ENCODE data around the gene IL10RA. TPM values are rescaled to one million over a fixed set of nuclear protein-coding genes. Genes with fewer than 3 reads are reported as not detected.
"Not testable (repeated sequence)": the region's sequence is repeated elsewhere in the genome, so short reads cannot be mapped to it uniquely, and the experiment has no call there.

IL10RA gene
- total RNA-seq, 1 donor from 2014 or later: not detected

DNA sequence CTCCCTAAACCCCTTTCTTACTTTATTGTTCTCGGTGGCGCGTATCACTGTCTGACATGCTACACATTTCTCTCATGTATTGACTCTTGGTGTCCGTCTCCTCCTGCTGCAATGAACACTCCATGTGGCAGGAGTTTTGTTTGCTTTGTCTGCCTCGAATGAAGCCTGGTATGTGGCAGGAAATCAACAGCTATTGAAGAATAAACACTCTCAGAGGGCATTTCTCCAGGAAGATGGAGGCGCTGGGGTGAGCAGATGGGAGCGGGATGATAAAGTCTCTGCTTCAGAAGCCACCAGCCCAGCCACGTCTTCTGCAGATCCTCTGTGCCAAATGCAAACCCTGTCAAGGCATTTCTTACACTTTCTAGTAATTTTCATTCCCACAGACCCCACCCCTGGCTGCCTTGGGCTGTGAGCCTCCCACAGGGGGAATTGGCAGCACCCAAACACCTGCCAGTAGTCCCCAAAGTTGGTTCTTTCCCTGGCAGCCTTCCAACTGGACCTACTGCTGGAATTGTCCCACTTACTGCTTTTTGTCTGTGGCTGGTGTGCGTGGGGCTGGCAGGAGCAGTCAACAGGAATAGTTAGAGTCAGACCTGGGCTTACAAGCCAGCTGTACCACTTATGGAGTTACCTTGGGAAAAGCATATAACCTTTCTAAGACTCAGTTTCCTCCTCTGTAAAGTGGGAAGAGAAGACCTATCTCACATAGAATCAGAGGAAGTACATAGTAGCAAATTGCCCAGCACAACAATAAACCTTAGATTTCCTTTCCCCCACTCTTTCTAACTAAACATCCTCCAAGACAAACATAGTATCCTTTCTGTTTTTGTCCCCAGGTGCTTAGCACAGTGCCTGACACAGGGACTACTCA, 13.3 kb upstream of the IL10RA start:
- peaks cover 2% of the 10 kb centered on the region for H3K4me1 Mint-ChIP-seq (ENCODE audit: unreplicated experiment)
- H3K4me3 Mint-ChIP-seq (ENCODE audit: unreplicated experiment): no peak overlapping the region
- no peaks in the 10 kb centered on the region for H3K9me3 Mint-ChIP-seq (ENCODE audit: unreplicated experiment)
- no peak overlapping the region for H3K27ac Mint-ChIP-seq (ENCODE audit: unreplicated experiment)
- TF ChIP-seq, protein P1, sequence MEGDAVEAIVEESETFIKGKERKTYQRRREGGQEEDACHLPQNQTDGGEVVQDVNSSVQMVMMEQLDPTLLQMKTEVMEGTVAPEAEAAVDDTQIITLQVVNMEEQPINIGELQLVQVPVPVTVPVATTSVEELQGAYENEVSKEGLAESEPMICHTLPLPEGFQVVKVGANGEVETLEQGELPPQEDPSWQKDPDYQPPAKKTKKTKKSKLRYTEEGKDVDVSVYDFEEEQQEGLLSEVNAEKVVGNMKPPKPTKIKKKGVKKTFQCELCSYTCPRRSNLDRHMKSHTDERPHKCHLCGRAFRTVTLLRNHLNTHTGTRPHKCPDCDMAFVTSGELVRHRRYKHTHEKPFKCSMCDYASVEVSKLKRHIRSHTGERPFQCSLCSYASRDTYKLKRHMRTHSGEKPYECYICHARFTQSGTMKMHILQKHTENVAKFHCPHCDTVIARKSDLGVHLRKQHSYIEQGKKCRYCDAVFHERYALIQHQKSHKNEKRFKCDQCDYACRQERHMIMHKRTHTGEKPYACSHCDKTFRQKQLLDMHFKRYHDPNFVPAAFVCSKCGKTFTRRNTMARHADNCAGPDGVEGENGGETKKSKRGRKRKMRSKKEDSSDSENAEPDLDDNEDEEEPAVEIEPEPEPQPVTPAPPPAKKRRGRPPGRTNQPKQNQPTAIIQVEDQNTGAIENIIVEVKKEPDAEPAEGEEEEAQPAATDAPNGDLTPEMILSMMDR (IDR thresholded peaks at IDR 0.05): no peak
- peaks cover 4% of the 10 kb centered on the region for H3K27me3 Mint-ChIP-seq (ENCODE audit: unreplicated experiment)
- H3K36me3 Mint-ChIP-seq (ENCODE audit: unreplicated experiment): no peaks in the 10 kb centered on the region
- DNase-seq (ENCODE audit: extremely low spot score, unreplicated experiment): peak; percentile 51

- peaks cover 4% of the 10 kb centered on the region for H3K27me3 Mint-ChIP-seq (ENCODE audit: unreplicated experiment)
- H3K4me3 Mint-ChIP-seq (ENCODE audit: unreplicated experiment): no peak overlapping the region
- TF ChIP-seq, protein P1 (IDR thresholded peaks at IDR 0.05): no peak
- no peak overlapping the region for H3K27ac Mint-ChIP-seq (ENCODE audit: unreplicated experiment)
- peaks cover 2% of the 10 kb centered on the region for H3K4me1 Mint-ChIP-seq (ENCODE audit: unreplicated experiment)
- peak; percentile 2 for DNase-seq (ENCODE audit: extremely low spot score, unreplicated experiment)
- H3K36me3 Mint-ChIP-seq (ENCODE audit: unreplicated experiment): no peaks in the 10 kb centered on the region
- no peaks in the 10 kb centered on the region for H3K9me3 Mint-ChIP-seq (ENCODE audit: unreplicated experiment)
Measured at GRCh38 chr11:117973503-117973860, 12.7 kb upstream of the IL10RA start.

DNA sequence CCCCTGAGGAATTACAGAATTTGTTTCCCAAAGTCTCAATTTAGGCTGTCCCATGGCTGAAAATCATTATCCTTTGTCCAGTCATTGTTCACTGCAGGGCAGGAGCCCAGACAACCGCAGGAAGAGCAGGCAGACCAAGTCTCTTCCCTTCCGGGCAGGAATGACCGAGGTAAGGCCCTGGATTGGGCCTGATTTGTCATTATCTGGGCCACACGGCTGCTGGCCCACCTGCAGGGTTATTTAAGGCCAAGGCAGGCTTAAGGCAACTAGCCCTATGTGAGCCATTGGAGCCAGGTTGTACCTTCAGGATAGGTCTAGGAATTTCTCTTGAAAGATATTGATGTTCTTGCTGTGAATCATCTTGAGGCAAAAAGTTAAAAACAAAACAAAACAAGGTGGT, 9.7 kb upstream of the IL10RA start:
- Mint-ChIP-seq H3K9me3 (ENCODE audit: unreplicated experiment) (no peaks in the 10 kb centered on the region), H3K27ac (ENCODE audit: unreplicated experiment) (no peak overlapping the region), H3K36me3 (ENCODE audit: unreplicated experiment) (no peaks in the 10 kb centered on the region), H3K27me3 (ENCODE audit: unreplicated experiment) (peaks cover 15% of the 10 kb centered on the region), H3K4me1 (ENCODE audit: unreplicated experiment) (peaks cover 2% of the 10 kb centered on the region), H3K4me3 (ENCODE audit: unreplicated experiment) (no peak overlapping the region)
- peak; percentile 44 for DNase-seq (ENCODE audit: extremely low spot score, unreplicated experiment)
- TF ChIP-seq, protein P1 (IDR thresholded peaks at IDR 0.05): no peak

- Mint-ChIP-seq H3K9me3 (ENCODE audit: unreplicated experiment) (no peaks in the 10 kb centered on the region), H3K27me3 (ENCODE audit: unreplicated experiment) (peaks cover 21% of the 10 kb centered on the region), H3K27ac (ENCODE audit: unreplicated experiment) (no peak overlapping the region), H3K4me1 (ENCODE audit: unreplicated experiment) (peaks cover 2% of the 10 kb centered on the region), H3K4me3 (ENCODE audit: unreplicated experiment) (no peak overlapping the region), H3K36me3 (ENCODE audit: unreplicated experiment) (no peaks in the 10 kb centered on the region)
- TF ChIP-seq, protein P1 (IDR thresholded peaks at IDR 0.05): no peak
- DNase-seq (ENCODE audit: extremely low spot score, unreplicated experiment): peak; percentile 21
Measured at GRCh38 chr11:117977029-117977428, 9.2 kb upstream of the IL10RA start.

DNA sequence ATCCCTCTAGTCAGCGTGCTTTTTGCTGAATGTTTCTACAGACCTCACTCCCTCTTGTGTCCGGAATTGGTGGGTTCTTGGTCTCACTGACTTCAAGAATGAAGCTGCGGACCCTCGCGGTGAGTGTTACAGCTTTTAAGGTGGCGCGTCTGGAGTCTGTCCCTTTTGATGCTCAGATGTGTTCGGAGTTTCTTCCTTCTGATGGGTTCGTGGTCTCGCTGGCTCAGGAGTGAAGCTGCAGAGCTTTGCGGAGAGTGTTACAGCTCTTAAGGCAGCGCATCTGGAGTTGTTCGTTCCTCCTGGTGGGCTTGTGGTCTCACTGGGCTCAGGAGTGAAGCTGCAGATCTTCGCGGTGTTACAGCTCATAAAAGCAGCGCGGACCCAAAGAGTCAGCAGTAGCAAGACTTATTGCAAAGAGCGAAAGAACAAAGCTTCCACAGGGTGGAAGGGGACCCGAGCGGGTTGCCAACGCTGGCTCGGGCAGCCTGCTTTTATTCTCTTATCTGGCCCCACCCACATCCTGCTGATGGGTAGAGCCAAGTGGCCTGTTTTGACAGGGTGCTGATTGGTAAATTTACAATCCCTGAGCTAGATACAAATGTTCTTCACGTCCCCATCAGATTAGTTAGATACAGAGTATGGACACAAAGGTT, 8.5 kb upstream of the IL10RA start:
- H3K27ac Mint-ChIP-seq (ENCODE audit: unreplicated experiment); H3K4me3 Mint-ChIP-seq (ENCODE audit: unreplicated experiment); H3K4me1 Mint-ChIP-seq (ENCODE audit: unreplicated experiment); H3K36me3 Mint-ChIP-seq (ENCODE audit: unreplicated experiment); H3K9me3 Mint-ChIP-seq (ENCODE audit: unreplicated experiment): not testable (repeated sequence)
- peak; percentile 66 for DNase-seq (ENCODE audit: extremely low spot score, unreplicated experiment)
- H3K27me3 Mint-ChIP-seq (ENCODE audit: unreplicated experiment): peaks cover 23% of the 10 kb centered on the region

DNA sequence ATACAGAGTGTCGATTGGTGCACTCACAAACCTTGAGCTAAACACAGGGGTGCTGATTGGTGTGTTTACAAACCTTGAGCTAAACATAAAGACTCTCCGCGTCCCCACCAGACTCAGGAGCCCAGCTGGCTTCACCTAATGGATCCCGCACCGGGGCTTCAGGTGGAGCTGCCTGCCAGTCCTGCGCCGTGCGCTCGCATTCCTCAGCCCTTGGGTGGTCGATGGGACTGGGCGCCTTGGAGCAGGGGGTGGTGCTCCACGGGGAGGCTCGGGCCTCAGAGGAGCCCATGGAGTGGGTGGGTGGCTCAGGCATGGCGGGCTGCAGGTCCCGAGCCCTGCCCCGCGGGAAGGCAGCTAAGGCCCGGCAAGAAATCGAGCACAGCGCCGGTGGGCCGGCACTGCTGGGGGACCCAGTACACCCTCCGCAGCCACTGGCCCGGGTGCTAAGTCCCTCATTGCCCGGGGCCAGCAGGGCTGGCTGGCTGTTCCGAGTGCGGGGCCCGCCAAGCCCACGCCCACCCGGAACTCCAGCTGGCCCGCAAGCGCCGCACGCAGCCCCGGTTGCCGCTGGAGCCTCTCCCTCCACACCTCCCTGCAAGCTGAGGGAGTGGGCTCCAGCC, 7.8 kb upstream of the IL10RA start:
- DNase-seq (ENCODE audit: extremely low spot score, unreplicated experiment): peak; percentile 77
- H3K27ac Mint-ChIP-seq (ENCODE audit: unreplicated experiment); H3K4me3 Mint-ChIP-seq (ENCODE audit: unreplicated experiment); H3K36me3 Mint-ChIP-seq (ENCODE audit: unreplicated experiment); H3K9me3 Mint-ChIP-seq (ENCODE audit: unreplicated experiment); H3K4me1 Mint-ChIP-seq (ENCODE audit: unreplicated experiment): not testable (repeated sequence)
- H3K27me3 Mint-ChIP-seq (ENCODE audit: unreplicated experiment): peaks cover 23% of the 10 kb centered on the region
